ENCODE data around the gene ZC3H11A.

DNA sequence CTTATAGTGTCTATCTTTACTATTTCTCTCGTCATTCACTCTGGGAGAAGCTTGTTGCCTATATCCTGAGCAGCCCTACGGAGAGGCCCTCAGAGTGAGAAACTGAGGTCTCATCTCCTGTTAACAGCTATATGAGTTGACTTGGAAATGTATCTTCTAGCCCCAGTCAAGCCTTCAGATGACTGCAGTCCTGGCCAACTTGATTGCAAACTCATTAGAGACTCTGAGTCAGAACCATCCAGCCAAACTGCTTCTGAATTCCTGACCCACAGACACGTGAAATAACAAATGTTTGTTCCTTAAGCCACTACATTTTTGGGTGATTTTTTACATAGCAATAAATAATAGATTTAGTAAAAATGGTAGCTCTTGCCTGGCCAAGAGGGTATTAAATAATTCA is 3.9 kb upstream of the ZC3H11A start:
- no peak for TF ChIP-seq CTCF (IDR thresholded peaks at IDR 0.05)
- TF ChIP-seq FOXK1 (CRISPR knock-in tag; IDR thresholded peaks at IDR 0.05), result no peak
- TF ChIP-seq, protein P1, sequence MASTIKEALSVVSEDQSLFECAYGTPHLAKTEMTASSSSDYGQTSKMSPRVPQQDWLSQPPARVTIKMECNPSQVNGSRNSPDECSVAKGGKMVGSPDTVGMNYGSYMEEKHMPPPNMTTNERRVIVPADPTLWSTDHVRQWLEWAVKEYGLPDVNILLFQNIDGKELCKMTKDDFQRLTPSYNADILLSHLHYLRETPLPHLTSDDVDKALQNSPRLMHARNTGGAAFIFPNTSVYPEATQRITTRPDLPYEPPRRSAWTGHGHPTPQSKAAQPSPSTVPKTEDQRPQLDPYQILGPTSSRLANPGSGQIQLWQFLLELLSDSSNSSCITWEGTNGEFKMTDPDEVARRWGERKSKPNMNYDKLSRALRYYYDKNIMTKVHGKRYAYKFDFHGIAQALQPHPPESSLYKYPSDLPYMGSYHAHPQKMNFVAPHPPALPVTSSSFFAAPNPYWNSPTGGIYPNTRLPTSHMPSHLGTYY (CRISPR knock-in tag; IDR thresholded peaks at IDR 0.05), result no peak
- no peak for TF ChIP-seq ZNF263 (CRISPR knock-in tag; IDR thresholded peaks at IDR 0.05; ENCODE audit: low read depth)
- TF ChIP-seq ESRRA (CRISPR knock-in tag; IDR thresholded peaks at IDR 0.05; ENCODE audit: borderline replicate concordance), result no peak
- TF ChIP-seq, protein P2, sequence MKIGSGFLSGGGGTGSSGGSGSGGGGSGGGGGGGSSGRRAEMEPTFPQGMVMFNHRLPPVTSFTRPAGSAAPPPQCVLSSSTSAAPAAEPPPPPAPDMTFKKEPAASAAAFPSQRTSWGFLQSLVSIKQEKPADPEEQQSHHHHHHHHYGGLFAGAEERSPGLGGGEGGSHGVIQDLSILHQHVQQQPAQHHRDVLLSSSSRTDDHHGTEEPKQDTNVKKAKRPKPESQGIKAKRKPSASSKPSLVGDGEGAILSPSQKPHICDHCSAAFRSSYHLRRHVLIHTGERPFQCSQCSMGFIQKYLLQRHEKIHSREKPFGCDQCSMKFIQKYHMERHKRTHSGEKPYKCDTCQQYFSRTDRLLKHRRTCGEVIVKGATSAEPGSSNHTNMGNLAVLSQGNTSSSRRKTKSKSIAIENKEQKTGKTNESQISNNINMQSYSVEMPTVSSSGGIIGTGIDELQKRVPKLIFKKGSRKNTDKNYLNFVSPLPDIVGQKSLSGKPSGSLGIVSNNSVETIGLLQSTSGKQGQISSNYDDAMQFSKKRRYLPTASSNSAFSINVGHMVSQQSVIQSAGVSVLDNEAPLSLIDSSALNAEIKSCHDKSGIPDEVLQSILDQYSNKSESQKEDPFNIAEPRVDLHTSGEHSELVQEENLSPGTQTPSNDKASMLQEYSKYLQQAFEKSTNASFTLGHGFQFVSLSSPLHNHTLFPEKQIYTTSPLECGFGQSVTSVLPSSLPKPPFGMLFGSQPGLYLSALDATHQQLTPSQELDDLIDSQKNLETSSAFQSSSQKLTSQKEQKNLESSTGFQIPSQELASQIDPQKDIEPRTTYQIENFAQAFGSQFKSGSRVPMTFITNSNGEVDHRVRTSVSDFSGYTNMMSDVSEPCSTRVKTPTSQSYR (CRISPR knock-in tag; IDR thresholded peaks at IDR 0.05), result no peak

Measured in WTC11 (cell line).